ENCODE results near the gene MINDY4. TPM values are rescaled to one million over a fixed set of nuclear protein-coding genes. Genes with fewer than 3 reads are reported as not detected.

Gene MINDY4
- total and polyA plus RNA-seq, 2 of the 13 experiments (the other 11 are each of a cell fraction or from before 2014, with no cell fraction given) = not detected

DNA sequence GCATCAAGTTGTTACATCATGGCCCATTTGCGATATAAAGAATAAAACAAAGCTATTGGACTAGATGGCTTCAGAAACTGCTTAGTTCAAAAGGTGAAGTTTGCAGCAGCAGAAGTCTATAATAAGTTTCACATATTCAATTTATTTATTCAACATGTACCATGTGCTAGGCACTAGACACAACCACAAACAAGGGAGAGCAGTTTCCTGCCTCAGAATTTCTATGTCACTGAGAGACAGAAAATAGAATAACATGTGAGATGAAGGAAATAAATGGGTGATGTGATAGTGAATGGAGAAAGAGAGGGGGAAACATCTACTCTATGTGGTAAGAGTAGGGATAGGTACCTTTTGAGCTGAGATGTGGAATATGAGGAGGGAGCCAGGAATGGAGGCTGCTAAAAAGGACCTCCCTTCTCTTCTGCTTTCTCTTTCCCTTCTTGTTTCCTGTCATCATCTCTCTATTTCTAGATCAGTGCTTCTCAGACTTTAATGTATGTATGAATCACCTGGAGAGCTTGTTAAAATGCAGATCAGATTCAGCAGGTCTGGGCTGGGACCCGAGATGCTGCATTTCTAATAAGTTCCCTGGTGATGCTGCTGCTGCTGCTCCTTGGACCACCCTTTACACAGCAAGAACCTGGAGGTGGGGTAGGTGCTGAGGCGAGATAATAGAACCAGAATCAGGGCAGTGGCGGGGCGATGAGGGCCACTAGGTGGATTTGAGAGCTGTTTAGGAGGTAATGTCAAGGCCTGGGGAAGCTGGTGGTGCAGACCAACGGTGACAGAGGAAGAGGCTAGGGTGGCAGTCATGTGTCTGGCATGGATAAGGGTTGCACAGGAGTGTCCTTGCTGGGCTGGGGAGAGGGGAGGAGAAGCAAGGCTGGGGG is 32.9 kb upstream of the MINDY4 start:
- H3K4me2 ChIP-seq (ENCODE audit: low read depth, low read length) = no peak overlapping the region
- CTCF ChIA-PET (ENCODE audit: low intra/inter-chr PET ratio, low total read pairs) = no interaction called here
- no peak for FAIRE-seq
- no peaks in the 10 kb centered on the region for H3K79me2 ChIP-seq (ENCODE audit: insufficient read depth, low read length)
- no peaks in the 10 kb centered on the region for H4K20me1 ChIP-seq (ENCODE audit: insufficient read depth, low read length)
- BruUV-seq (replicated peaks) = no TSS peak
- peaks cover 0 to 20% of the 10 kb centered on the region in 2 experiments; a peak in 2 of 5 replicates for H3K27me3 ChIP-seq (ENCODE audit: control insufficient read depth in 1 of 2, insufficient read depth in 2 of 2, low read length in 2 of 2)
- intact Hi-C loops (cut with micrococcal nuclease; ENCODE audit: unreplicated experiment) = no loop called here
- no peaks in the 10 kb centered on the region for H3K36me3 ChIP-seq (replicated peaks in 1 of 2; ENCODE audit: control insufficient read depth in 1 of 2, insufficient read depth in 2 of 2, low read length in 2 of 2)
- ATAC-seq = no peak
- WGBS (ENCODE audit: low lambda C conversion rate) = 0% methylated on average over 6 of the region's 6 CpGs
- TF ChIP-seq ELF3 (CRISPR knock-in tag; IDR thresholded peaks at IDR 0.05) (no peak), SRSF9 (IDR thresholded peaks at IDR 0.05; ENCODE audit: borderline replicate concordance, insufficient read depth, low read depth, low read length, poor library complexity, severe bottlenecking) (no peak), ZNF17 (CRISPR knock-in tag; IDR thresholded peaks at IDR 0.05) (no peak), ZNF253 (CRISPR knock-in tag; IDR thresholded peaks at IDR 0.05; ENCODE audit: borderline replicate concordance) (no peak), ZNF496 (CRISPR knock-in tag; IDR thresholded peaks at IDR 0.05; ENCODE audit: insufficient replicate concordance) (no peak), NR3C1 (CRISPR knock-in tag; IDR thresholded peaks at IDR 0.05) (no peak), HNRNPH1 (optimal IDR thresholded peaks at IDR 0.05; ENCODE audit: low read depth, low read length) (no peak), PAX8 (CRISPR knock-in tag; IDR thresholded peaks at IDR 0.05; ENCODE audit: borderline replicate concordance) (no peak), ZNF232 (CRISPR knock-in tag; IDR thresholded peaks at IDR 0.05; ENCODE audit: borderline replicate concordance) (no peak), ZKSCAN1 (IDR thresholded peaks at IDR 0.05; ENCODE audit: low read length) (no peak)
- TF ChIP-seq, protein P1, sequence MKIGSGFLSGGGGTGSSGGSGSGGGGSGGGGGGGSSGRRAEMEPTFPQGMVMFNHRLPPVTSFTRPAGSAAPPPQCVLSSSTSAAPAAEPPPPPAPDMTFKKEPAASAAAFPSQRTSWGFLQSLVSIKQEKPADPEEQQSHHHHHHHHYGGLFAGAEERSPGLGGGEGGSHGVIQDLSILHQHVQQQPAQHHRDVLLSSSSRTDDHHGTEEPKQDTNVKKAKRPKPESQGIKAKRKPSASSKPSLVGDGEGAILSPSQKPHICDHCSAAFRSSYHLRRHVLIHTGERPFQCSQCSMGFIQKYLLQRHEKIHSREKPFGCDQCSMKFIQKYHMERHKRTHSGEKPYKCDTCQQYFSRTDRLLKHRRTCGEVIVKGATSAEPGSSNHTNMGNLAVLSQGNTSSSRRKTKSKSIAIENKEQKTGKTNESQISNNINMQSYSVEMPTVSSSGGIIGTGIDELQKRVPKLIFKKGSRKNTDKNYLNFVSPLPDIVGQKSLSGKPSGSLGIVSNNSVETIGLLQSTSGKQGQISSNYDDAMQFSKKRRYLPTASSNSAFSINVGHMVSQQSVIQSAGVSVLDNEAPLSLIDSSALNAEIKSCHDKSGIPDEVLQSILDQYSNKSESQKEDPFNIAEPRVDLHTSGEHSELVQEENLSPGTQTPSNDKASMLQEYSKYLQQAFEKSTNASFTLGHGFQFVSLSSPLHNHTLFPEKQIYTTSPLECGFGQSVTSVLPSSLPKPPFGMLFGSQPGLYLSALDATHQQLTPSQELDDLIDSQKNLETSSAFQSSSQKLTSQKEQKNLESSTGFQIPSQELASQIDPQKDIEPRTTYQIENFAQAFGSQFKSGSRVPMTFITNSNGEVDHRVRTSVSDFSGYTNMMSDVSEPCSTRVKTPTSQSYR (CRISPR knock-in tag; IDR thresholded peaks at IDR 0.05; ENCODE audit: borderline replicate concordance) = no peak
- TF ChIP-seq, protein P2, sequence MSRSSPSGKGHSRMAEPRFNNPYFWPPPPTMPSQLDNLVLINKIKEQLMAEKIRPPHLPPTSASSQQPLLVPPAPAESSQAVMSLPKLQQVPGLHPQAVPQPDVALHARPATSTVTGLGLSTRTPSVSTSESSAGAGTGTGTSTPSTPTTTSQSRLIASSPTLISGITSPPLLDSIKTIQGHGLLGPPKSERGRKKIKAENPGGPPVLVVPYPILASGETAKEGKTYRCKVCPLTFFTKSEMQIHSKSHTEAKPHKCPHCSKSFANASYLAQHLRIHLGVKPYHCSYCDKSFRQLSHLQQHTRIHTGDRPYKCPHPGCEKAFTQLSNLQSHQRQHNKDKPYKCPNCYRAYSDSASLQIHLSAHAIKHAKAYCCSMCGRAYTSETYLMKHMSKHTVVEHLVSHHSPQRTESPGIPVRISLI (CRISPR knock-in tag; IDR thresholded peaks at IDR 0.05; ENCODE audit: borderline replicate concordance) = no peak
- no peaks in the 10 kb centered on the region for H3K4me1 ChIP-seq (ENCODE audit: insufficient read depth, low read length)
- H3K9ac ChIP-seq (ENCODE audit: insufficient read depth, low read depth, low read length) = no peak overlapping the region
- no peak overlapping the region for H2AFZ ChIP-seq (ENCODE audit: low read length)
- H3K9me3 ChIP-seq (ENCODE audit: low read length) = no peaks in the 10 kb centered on the region
- in situ Hi-C loops (cut with HindIII; ENCODE audit: extremely low pct_ligation_motif_present, low pct_unique_long_range_greater_than_20kb) = no loop called here
- DNase-seq (ENCODE audit: low spot score) = no peak
- no peak overlapping the region for H3K4me3 ChIP-seq (replicated peaks in 1 of 3; ENCODE audit: insufficient read depth in 1 of 3, low read depth in 2 of 3, low read length in 3 of 3)
- POLR2A ChIA-PET = no interaction called here
- H3K27ac ChIP-seq (ENCODE audit: extremely low read length, insufficient read depth, low read length) = no peak overlapping the region

All from HepG2 (cell line).